ENCODE data around the gene HTT.

Gene HTT

GRCh38 chr4:3174371-3175338, 100.2 kb downstream of the HTT start:
- no peak for DNase-seq (ENCODE audit: low read depth)

- no peak for DNase-seq (ENCODE audit: low read depth)
Measured at GRCh38 chr4:3176367-3177229, 102.1 kb downstream of the HTT start.

GRCh38 chr4:3177426-3177825, 102.9 kb downstream of the HTT start:
- DNase-seq (ENCODE audit: low read depth): no peak

- no peak for DNase-seq (ENCODE audit: low read depth)
Measured at GRCh38 chr4:3177905-3178304, 103.4 kb downstream of the HTT start.

GRCh38 chr4:3178351-3178750, 103.9 kb downstream of the HTT start:
- DNase-seq (ENCODE audit: low read depth): no peak

- DNase-seq (ENCODE audit: low read depth): no peak
Measured at GRCh38 chr4:3179126-3179706, 104.7 kb downstream of the HTT start.

GRCh38 chr4:3183008-3183407, 108.5 kb downstream of the HTT start:
- DNase-seq (ENCODE audit: low read depth): no peak

- no peak for DNase-seq (ENCODE audit: low read depth)
Measured at GRCh38 chr4:3184725-3185124, 110.2 kb downstream of the HTT start.

GRCh38 chr4:3186609-3187008, 112.1 kb downstream of the HTT start:
- no peak for DNase-seq (ENCODE audit: low read depth)

- DNase-seq (ENCODE audit: low read depth): no peak
Measured at GRCh38 chr4:3188118-3188517, 113.6 kb downstream of the HTT start.

- no peak for DNase-seq (ENCODE audit: low read depth)
Measured at GRCh38 chr4:3189459-3189858, 115.0 kb downstream of the HTT start.

GRCh38 chr4:3190549-3190948, 116.1 kb downstream of the HTT start:
- no peak for DNase-seq (ENCODE audit: low read depth)

- no peak for DNase-seq (ENCODE audit: low read depth)
Measured at GRCh38 chr4:3192188-3192587, 117.7 kb downstream of the HTT start.

- no peak for DNase-seq (ENCODE audit: low read depth)
Measured at GRCh38 chr4:3192827-3193226, 118.3 kb downstream of the HTT start.

- DNase-seq (ENCODE audit: low read depth): no peak
Measured at GRCh38 chr4:3193531-3194203, 119.2 kb downstream of the HTT start.

GRCh38 chr4:3196670-3197359, 122.3 kb downstream of the HTT start:
- DNase-seq (ENCODE audit: low read depth): no peak

GRCh38 chr4:3197366-3198105, 123.1 kb downstream of the HTT start:
- no peak for DNase-seq (ENCODE audit: low read depth)

- DNase-seq (ENCODE audit: low read depth): no peak
Measured at GRCh38 chr4:3198906-3199305, 124.4 kb downstream of the HTT start.

- DNase-seq (ENCODE audit: low read depth): no peak
Measured at GRCh38 chr4:3199653-3200422, 125.4 kb downstream of the HTT start.
